ENCODE measurements around the gene PRKCB.

The PRKCB gene

DNA sequence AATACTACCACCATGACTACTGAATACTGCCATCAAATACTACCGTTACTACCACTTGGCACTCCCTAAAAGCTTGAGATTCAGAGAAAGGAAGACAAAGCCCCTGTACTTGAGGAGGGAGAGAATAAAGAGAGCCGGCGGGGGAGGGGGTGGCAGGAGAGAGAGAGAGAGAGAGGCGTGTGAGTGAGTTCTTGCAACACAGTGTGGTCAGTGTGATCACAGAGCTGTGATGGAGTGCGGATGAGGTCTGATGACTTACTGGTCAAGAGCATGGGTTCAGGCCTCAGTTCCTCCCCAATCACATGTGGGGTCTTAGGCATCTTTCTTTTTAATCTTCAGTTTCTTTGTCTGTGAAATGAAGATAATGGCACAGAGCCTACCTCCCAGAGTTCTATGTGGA, 19.2 kb downstream of the PRKCB start:
- no peak for DNase-seq (ENCODE audit: low read depth)
- TF ChIP-seq, protein P1, sequence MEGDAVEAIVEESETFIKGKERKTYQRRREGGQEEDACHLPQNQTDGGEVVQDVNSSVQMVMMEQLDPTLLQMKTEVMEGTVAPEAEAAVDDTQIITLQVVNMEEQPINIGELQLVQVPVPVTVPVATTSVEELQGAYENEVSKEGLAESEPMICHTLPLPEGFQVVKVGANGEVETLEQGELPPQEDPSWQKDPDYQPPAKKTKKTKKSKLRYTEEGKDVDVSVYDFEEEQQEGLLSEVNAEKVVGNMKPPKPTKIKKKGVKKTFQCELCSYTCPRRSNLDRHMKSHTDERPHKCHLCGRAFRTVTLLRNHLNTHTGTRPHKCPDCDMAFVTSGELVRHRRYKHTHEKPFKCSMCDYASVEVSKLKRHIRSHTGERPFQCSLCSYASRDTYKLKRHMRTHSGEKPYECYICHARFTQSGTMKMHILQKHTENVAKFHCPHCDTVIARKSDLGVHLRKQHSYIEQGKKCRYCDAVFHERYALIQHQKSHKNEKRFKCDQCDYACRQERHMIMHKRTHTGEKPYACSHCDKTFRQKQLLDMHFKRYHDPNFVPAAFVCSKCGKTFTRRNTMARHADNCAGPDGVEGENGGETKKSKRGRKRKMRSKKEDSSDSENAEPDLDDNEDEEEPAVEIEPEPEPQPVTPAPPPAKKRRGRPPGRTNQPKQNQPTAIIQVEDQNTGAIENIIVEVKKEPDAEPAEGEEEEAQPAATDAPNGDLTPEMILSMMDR (IDR thresholded peaks at IDR 0.05; ENCODE audit: insufficient read depth, low read depth, low read length, missing control alignments) = no peak
- H3K4me3 ChIP-seq (ENCODE audit: low read depth, low read length) = no peak overlapping the region

DNA sequence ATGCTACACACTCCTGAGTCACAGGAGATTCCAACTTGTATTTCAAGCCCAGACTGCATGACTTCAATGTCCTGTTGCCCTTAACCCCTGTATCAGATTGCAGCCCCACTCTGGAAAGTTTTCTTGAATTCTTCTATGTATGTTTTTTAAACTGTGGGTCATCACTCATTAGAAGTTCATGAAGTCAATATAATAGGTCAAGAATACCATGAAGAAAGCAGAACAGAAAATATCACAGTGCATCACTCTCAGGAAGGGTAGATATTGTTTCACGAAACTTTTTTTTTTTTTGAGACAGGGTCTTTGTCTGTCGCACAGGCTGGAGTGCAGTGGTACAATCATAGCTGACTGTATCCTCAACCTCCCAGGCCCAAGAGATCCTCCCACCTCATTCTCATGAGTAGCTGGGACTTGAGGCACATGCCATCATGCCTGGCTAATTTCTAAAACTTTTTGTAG, 20.5 kb downstream of the PRKCB start:
- TF ChIP-seq, protein P1 (IDR thresholded peaks at IDR 0.05; ENCODE audit: insufficient read depth, low read depth, low read length, missing control alignments) = no peak
- DNase-seq (ENCODE audit: low read depth) = peak; percentile 44
- no peak overlapping the region for H3K4me3 ChIP-seq (ENCODE audit: low read depth, low read length)

DNA sequence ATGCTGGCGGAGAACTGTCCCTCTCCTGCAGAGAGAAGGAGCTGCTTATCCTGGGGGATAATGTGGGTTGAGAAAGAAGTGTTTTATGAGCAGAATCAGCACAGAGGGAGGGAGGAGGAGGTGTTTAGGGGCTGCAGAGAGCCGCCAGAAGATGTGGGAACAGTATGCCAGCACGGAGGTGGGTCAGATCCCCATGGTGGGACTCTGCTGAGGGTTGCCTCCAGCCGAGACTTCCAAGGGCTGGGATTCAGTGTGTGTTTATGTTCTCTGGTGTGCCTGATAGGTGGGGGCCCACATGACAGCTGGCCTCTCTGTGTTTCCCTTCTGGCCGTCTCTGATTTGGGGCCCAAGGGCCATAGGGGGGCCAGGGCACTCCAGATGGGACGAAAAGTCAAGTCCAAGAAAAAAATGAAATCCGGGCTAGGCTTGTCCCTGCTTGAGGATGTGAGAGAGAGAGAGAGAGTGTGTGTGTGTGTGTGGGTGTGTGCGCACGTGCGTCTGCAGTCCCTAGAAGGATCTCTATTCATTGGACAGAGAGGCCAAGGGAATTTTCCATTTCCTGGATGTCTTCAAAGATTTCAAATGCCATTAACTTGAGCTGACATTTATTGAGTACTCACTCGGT, 21.6 kb downstream of the PRKCB start:
- H3K4me3 ChIP-seq (ENCODE audit: low read depth, low read length) = no peak overlapping the region
- DNase-seq (ENCODE audit: low read depth) = no peak
- TF ChIP-seq, protein P1 (IDR thresholded peaks at IDR 0.05; ENCODE audit: insufficient read depth, low read depth, low read length, missing control alignments) = no peak

DNA sequence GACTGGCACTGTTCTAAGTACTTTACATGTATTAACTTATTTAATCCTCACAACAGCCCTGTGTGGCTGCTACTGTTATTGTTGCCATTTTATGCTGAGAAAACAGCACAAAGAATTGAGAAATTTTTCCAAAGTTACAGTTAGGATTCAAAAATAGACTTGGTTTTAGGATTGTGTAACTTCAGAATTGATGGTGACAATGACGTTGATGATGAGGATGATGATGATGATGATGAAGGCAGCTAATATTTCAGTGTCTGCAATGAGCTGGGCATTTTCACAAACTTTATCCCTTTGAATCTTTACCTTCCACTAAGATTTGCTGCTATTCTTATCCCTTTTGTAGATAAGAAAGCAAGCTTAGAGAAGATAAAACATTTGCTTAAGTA, 22.1 kb downstream of the PRKCB start:
- H3K4me3 ChIP-seq (ENCODE audit: low read depth, low read length) = no peak overlapping the region
- no peak for DNase-seq (ENCODE audit: low read depth)
- TF ChIP-seq, protein P1 (IDR thresholded peaks at IDR 0.05; ENCODE audit: insufficient read depth, low read depth, low read length, missing control alignments) = no peak

DNA sequence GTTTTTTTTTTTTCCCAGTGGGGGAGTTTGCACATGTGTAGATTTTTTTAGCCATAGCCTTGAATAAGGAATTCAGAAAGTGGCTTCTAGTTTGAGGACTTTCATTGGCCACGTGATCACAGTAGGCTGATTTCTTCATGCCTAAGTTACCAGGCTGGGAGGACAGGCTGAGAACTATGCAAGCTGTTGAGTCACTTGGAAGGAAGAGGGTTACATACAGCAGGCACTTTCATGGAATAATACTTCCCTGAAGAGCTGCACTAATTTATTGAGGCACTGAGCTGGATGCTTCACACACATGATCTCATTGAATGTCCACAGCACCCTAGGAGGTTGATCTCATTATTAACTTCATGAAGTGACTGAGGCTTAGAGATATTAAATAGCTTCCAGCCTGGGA, 22.8 kb downstream of the PRKCB start:
- TF ChIP-seq, protein P1 (IDR thresholded peaks at IDR 0.05; ENCODE audit: insufficient read depth, low read depth, low read length, missing control alignments) = no peak
- no peak for DNase-seq (ENCODE audit: low read depth)
- H3K4me3 ChIP-seq (ENCODE audit: low read depth, low read length) = no peak overlapping the region

DNA sequence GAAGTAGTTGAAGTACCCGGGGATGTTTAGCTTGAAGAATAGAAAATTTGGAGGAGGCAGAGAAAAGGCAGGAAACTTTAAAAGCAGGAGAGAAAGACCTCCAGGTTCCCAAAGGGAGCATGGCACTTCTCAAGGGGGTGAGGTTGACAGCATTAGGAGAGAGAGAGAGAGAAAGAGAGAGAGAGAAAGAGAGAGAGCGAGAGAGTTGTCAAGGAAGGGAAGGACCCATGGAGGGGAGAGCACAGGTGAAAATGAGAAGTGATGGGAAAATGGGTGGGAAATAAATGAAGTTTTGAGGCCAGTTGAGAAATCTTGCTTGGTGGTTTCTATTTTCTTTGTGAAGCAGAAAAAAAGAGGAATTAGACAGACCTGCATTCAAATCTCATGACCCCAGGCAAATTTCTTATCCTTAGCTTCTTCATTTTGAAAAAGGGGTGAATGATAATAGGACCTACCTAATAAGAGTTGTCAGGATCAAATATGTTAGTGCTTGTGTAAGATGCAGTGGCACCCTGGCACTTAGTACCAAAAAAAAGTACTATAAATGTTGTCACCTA, 24.0 kb downstream of the PRKCB start:
- DNase-seq (ENCODE audit: low read depth) = no peak
- no peak overlapping the region for H3K4me3 ChIP-seq (ENCODE audit: low read depth, low read length)
- TF ChIP-seq, protein P1 (IDR thresholded peaks at IDR 0.05; ENCODE audit: insufficient read depth, low read depth, low read length, missing control alignments) = no peak

DNA sequence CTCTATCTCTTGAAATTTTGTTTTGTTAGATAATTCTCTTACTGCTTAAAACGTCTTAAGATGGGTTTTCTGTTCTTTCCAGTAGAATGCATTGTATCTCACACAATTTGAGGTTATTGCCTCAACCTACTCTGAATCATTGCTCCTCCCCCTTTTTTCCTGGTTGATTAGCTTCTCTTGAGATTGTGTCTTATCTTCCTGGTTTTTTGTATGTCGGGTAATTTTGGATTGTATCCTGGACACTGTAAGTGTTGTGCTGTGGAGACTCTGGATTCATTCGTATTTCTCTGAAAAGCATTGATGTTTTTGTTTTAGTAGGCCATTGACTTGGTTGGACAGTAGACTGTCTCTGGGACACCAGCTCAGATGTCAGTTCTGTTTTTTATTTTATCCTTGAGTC, 26.1 kb downstream of the PRKCB start:
- no peak for DNase-seq (ENCODE audit: low read depth)
- TF ChIP-seq, protein P1 (IDR thresholded peaks at IDR 0.05; ENCODE audit: insufficient read depth, low read depth, low read length, missing control alignments) = no peak
- no peak overlapping the region for H3K4me3 ChIP-seq (ENCODE audit: low read depth, low read length)
